GM23338 (cell line): Measurements from ENCODE around the gene PIK3AP1. TPM values are rescaled to one million over a fixed set of nuclear protein-coding genes. Genes with fewer than 3 reads are reported as not detected.
"Not testable (repeated sequence)": the region's sequence is repeated elsewhere in the genome, so short reads cannot be mapped to it uniquely, and the experiment has no call there.

Source experiments
- ATAC-seq: fragments of 200-7000 bp; cut with Tn5 transposase; 3 replicates; pipeline ENCODE4 v1.9.1; 2020
- DNase-seq: peaks from one replicate; pipeline ENCODE4 v3.0.0-alpha.2; 2015; ENCODE audit warnings: low spot score
- H2AFZ ChIP-seq: fragments of 200-600 bp; sonication (generic); 2 replicates; pipeline ENCODE4 v1.8.0; 2016; ENCODE audit warnings: antibody characterized with exemption, mild to moderate bottlenecking, moderate library complexity
- H3F3A ChIP-seq: fragments of 200-600 bp; sonication (generic); replicated peaks from 2 replicates; pipeline ENCODE4 v1.8.0; 2017; ENCODE audit warnings: antibody characterized with exemption, mixed run types, low read depth
- H3K27ac ChIP-seq: fragments of 200-600 bp; sonication (generic); 2 replicates; pipeline ENCODE4 v1.6.1; 2016; ENCODE audit warnings: low read depth
- H3K27me3 ChIP-seq: fragments of 200-600 bp; sonication (generic); 2 replicates; pipeline ENCODE4 v1.8.0; 2016; ENCODE audit warnings: mild to moderate bottlenecking, mixed run types, moderate library complexity; ENCODE audit not compliant: insufficient read depth
- H3K36me3 ChIP-seq: fragments of 200-600 bp; sonication (generic); 2 replicates; pipeline ENCODE4 v1.8.0; 2016; ENCODE audit warnings: mild to moderate bottlenecking; ENCODE audit not compliant: insufficient read depth
- H3K4me1 ChIP-seq: fragments of 200-600 bp; sonication (generic); 2 replicates; pipeline ENCODE4 v1.8.0; 2016; ENCODE audit warnings: mild to moderate bottlenecking, moderate library complexity; ENCODE audit not compliant: insufficient read depth
- H3K4me2 ChIP-seq: fragments of 200-600 bp; sonication (generic); 2 replicates; pipeline ENCODE4 v1.7.1; 2017; ENCODE audit warnings: mixed run types
- H3K4me3 ChIP-seq: fragments of 200-600 bp; sonication (generic); 2 replicates; pipeline ENCODE4 v1.6.1; 2016; ENCODE audit warnings: mixed run types
- H3K79me2 ChIP-seq: fragments of 200-600 bp; sonication (generic); replicated peaks from 2 replicates; pipeline ENCODE4 v1.8.0; 2017; ENCODE audit warnings: mild to moderate bottlenecking; ENCODE audit not compliant: insufficient read depth
- H3K9me2 ChIP-seq: fragments of 200-600 bp; sonication (generic); 2 replicates; pipeline ENCODE4 v1.8.0; 2017; ENCODE audit not compliant: insufficient read depth
- H4K20me1 ChIP-seq: fragments of 200-600 bp; sonication (generic); replicated peaks from 2 replicates; pipeline ENCODE4 v1.8.0; 2017; ENCODE audit warnings: mild to moderate bottlenecking; ENCODE audit not compliant: insufficient read depth
- H3K27ac Mint-ChIP-seq: 2 replicates; pipeline ENCODE4 v1.8.0; 2020; ENCODE audit warnings: inconsistent platforms, mild to moderate bottlenecking, moderate library complexity, mixed read lengths
- H3K27me3 Mint-ChIP-seq: 3 replicates; pipeline ENCODE4 v1.8.0; 2022; ENCODE audit warnings: low read depth, mild to moderate bottlenecking, moderate library complexity, mixed read lengths, inconsistent platforms; ENCODE audit not compliant: insufficient read depth, poor library complexity
- H3K36me3 Mint-ChIP-seq: 3 replicates; pipeline ENCODE4 v1.8.0; 2021; ENCODE audit warnings: low read depth, mild to moderate bottlenecking, inconsistent platforms, moderate library complexity, mixed read lengths
- H3K4me1 Mint-ChIP-seq: 3 replicates; pipeline ENCODE4 v1.8.0; 2020; ENCODE audit warnings: mild to moderate bottlenecking, inconsistent platforms, mixed read lengths
- H3K4me3 Mint-ChIP-seq: 3 replicates; pipeline ENCODE4 v1.8.0; 2021; ENCODE audit warnings: moderate library complexity, mild to moderate bottlenecking, inconsistent platforms, mixed read lengths
- H3K9me3 Mint-ChIP-seq: 3 replicates; pipeline ENCODE4 v1.8.0; 2020; ENCODE audit warnings: moderate library complexity, mild to moderate bottlenecking, inconsistent platforms, mixed read lengths
- EZH2 ChIP-seq: fragments of 200-600 bp; sonication (generic); IDR thresholded peaks from one replicate; pipeline ENCODE4 v1.8.0; 2017; ENCODE audit warnings: antibody characterized with exemption, mild to moderate bottlenecking, low read depth; ENCODE audit not compliant: unreplicated experiment
- JUNB ChIP-seq: IDR thresholded peaks from one replicate; pipeline ENCODE4 v1.6.1; 2016; ENCODE audit warnings: antibody characterized with exemption; ENCODE audit not compliant: unreplicated experiment
- REST ChIP-seq: IDR thresholded peaks from one replicate; pipeline ENCODE4 v1.6.1; 2018; ENCODE audit warnings: antibody characterized with exemption; ENCODE audit not compliant: unreplicated experiment
- ZNF114 ChIP-seq: fragments of 250-450 bp; sonication (Bioruptor Pico); IDR thresholded peaks from 2 replicates; pipeline ENCODE4 v1.5.0; 2020; ENCODE audit warnings: mild to moderate bottlenecking, moderate library complexity
- ZNF331 ChIP-seq: fragments of 250-450 bp; sonication (Bioruptor Pico); IDR thresholded peaks from 2 replicates; pipeline ENCODE4 v1.5.0; 2020; ENCODE audit warnings: low read depth, mild to moderate bottlenecking, moderate library complexity
- polyA plus RNA-seq: library from polyadenylated mRNA; unstranded; fragments of >200 nt; fragmentation: Nextera tagmentation; extraction: Ambion mirVana; gene quantifications from 2 replicates; pipeline ENCODE4 v1.2.1, GENCODE V29; 2016
- total RNA-seq: library from RNA; depleted of rRNA; stranded (reverse); fragments of >200 nt; shearing (Covaris generic); gene quantifications from 2 replicates; pipeline ENCODE4 v1.2.3, GENCODE V29; 2014
- TF ChIP-seq, protein P1 (sequence below), 2 experiments: fragments of 200-600 bp in 1 of 2; sonication (generic) in 1 of 2; conservative IDR thresholded peaks; 2 replicates each; pipeline versions ENCODE4 v1.5.1 to v1.6.1; 2016 to 2017; ENCODE audit warnings: antibody characterized with exemption in 2 of 2, low read depth in 2 of 2, mild to moderate bottlenecking in 2 of 2, moderate library complexity in 1 of 2

The PIK3AP1 gene
- total and polyA plus RNA-seq, 2 experiments from 2014 or later: 0.65 to 2.3 TPM

- H3F3A ChIP-seq: no peaks in the 10 kb centered on the region
- no peaks in the 10 kb centered on the region for H3K4me1 ChIP-seq
- Mint-ChIP-seq H3K27me3 (no peaks in the 10 kb centered on the region), H3K9me3 (no peaks in the 10 kb centered on the region), H3K4me1 (peaks cover 3% of the 10 kb centered on the region; the same call in 2 of the 3 replicates), H3K36me3 (no peaks in the 10 kb centered on the region), H3K27ac (no peak overlapping the region), H3K4me3 (no peak overlapping the region)
- no peaks in the 10 kb centered on the region for H3K9me2 ChIP-seq
- H3K4me2 ChIP-seq: no peak overlapping the region
- no peaks in the 10 kb centered on the region for H3K27me3 ChIP-seq
- DNase-seq (no peak), ATAC-seq (no peak)
- no peaks in the 10 kb centered on the region for H3K79me2 ChIP-seq
- H3K27ac ChIP-seq: no peak overlapping the region
- no peaks in the 10 kb centered on the region for H3K36me3 ChIP-seq
- H3K4me3 ChIP-seq: no peak overlapping the region
- TF ChIP-seq ZNF114 (CRISPR knock-in tag): no peak
- no peak for TF ChIP-seq EZH2
- no peak for TF ChIP-seq JUNB
- no peak for TF ChIP-seq ZNF331 (CRISPR knock-in tag)
- TF ChIP-seq REST: no peak
- H4K20me1 ChIP-seq: no peaks in the 10 kb centered on the region
- no peak overlapping the region for H2AFZ ChIP-seq
Measured at GRCh38 chr10:96681524-96681923, 38.8 kb downstream of the PIK3AP1 start.

DNA sequence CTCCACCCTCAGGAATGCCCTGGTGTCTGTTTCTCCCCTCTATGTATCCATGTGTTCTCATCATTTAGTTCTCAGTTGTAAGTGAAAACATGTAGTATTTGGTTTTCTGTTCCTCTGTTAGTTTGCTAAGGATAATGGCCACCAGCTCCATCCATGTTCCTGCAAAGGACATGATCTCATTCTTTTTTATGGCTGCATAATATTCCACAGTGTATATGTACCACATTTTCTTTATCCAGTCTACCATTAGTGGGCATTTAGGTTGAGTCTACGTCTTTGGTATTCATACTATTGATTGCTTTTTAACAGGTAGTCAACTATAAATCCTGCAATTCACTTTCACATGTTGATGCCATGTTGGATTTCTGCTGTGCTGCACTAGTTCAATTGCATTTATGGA, 39.9 kb downstream of the PIK3AP1 start:
- H3K4me3 Mint-ChIP-seq, H3K27ac ChIP-seq, H3K4me2 ChIP-seq, H3K9me2 ChIP-seq, H3K4me3 ChIP-seq, H3K27me3 Mint-ChIP-seq, H3K36me3 ChIP-seq, H2AFZ ChIP-seq, H3K79me2 ChIP-seq, H3K4me1 Mint-ChIP-seq, H3K36me3 Mint-ChIP-seq, H3K4me1 ChIP-seq, ATAC-seq, H4K20me1 ChIP-seq, H3K9me3 Mint-ChIP-seq, DNase-seq, H3F3A ChIP-seq, H3K27me3 ChIP-seq, H3K27ac Mint-ChIP-seq: not testable (repeated sequence)

DNA sequence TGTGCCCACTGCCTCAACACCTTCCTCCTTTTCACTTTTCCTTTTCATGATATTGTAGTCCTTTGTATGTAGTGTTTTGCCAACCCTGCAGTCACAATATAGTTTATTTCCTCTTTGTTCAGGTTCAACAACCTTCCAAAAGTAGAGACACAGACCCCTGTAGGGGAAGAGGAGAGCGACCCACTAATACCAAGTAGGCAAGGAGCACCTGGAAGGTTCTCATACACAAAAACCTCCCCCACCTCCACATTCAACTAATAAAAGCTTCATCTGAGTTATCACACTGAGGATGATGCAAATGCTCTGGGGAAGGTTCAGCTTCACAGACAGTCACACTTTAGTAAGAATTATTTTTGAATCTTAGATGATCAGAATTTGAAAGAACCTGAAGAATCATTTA, 41.6 kb downstream of the PIK3AP1 start:
- Histone ChIP-seq H2AFZ (no peak overlapping the region), H3K4me3 (no peak overlapping the region), H3K4me1 (no peaks in the 10 kb centered on the region), H3K27me3 (no peaks in the 10 kb centered on the region), H4K20me1 (no peaks in the 10 kb centered on the region), H3K27ac (no peak overlapping the region), H3K79me2 (no peaks in the 10 kb centered on the region), H3K36me3 (no peaks in the 10 kb centered on the region), H3K9me2 (peaks cover 6% of the 10 kb centered on the region), H3F3A (no peaks in the 10 kb centered on the region), H3K4me2 (no peak overlapping the region)
- no peak for ATAC-seq
- H3K27ac Mint-ChIP-seq: no peak overlapping the region
- no peaks in the 10 kb centered on the region for H3K27me3 Mint-ChIP-seq
- DNase-seq: no peak
- no peaks in the 10 kb centered on the region for H3K36me3 Mint-ChIP-seq
- peaks cover 5% of the 10 kb centered on the region for H3K4me1 Mint-ChIP-seq
- no peaks in the 10 kb centered on the region for H3K9me3 Mint-ChIP-seq
- no peak overlapping the region for H3K4me3 Mint-ChIP-seq
- TF ChIP-seq, protein P1, sequence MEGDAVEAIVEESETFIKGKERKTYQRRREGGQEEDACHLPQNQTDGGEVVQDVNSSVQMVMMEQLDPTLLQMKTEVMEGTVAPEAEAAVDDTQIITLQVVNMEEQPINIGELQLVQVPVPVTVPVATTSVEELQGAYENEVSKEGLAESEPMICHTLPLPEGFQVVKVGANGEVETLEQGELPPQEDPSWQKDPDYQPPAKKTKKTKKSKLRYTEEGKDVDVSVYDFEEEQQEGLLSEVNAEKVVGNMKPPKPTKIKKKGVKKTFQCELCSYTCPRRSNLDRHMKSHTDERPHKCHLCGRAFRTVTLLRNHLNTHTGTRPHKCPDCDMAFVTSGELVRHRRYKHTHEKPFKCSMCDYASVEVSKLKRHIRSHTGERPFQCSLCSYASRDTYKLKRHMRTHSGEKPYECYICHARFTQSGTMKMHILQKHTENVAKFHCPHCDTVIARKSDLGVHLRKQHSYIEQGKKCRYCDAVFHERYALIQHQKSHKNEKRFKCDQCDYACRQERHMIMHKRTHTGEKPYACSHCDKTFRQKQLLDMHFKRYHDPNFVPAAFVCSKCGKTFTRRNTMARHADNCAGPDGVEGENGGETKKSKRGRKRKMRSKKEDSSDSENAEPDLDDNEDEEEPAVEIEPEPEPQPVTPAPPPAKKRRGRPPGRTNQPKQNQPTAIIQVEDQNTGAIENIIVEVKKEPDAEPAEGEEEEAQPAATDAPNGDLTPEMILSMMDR (conservative IDR thresholded peaks at IDR 0.05; ENCODE audit: low read depth in 2 of 2): no peak
